ENCODE results near the gene SERPINB8. TPM values are rescaled to one million over a fixed set of nuclear protein-coding genes. Genes with fewer than 3 reads are reported as not detected.

The SERPINB8 gene
- total RNA-seq, 2 experiments from 2014 or later = 1.5 to 2.5 TPM

GRCh38 chr18:63930773-63931354 is 39.0 kb upstream of the SERPINB8 start:
- no peaks in the 10 kb centered on the region for H3K9me2 ChIP-seq (ENCODE audit: insufficient read depth, low read length)
- H4K20me1 ChIP-seq (ENCODE audit: insufficient read depth, low read length) = no peaks in the 10 kb centered on the region
- H3K4me2 ChIP-seq (ENCODE audit: low read length) = no peak overlapping the region
- H3K9me3 ChIP-seq (ENCODE audit: low read length) = no peaks in the 10 kb centered on the region
- H3K4me1 ChIP-seq (ENCODE audit: insufficient read depth, low read length, poor library complexity, severe bottlenecking) = no peaks in the 10 kb centered on the region
- TF ChIP-seq CTCF (conservative IDR thresholded peaks at IDR 0.05; ENCODE audit: low read length) (no peak), EZH2phosphoT487 (IDR thresholded peaks at IDR 0.05; ENCODE audit: borderline replicate concordance, low read depth, low read length) (no peak)
- no peak for DNase-seq (ENCODE audit: low spot score)
- intact Hi-C loops (cut with micrococcal nuclease; ENCODE audit: unreplicated experiment) = no loop called here
- CTCF ChIA-PET (ENCODE audit: unreplicated experiment) = no interaction called here
- POLR2A ChIA-PET = interaction anchor here (1.3 kb wide), 1 partner anchor 28 kb away, joined by 3 read pairs; no protein-coding TSS in a partner anchor
- no TSS peak for BruUV-seq (replicated peaks)
- no peak overlapping the region for H3K4me3 ChIP-seq (ENCODE audit: low read depth, low read length, poor library complexity, severe bottlenecking)
- no peak overlapping the region for H3K27ac ChIP-seq (ENCODE audit: low read depth, low read length, poor library complexity, severe bottlenecking)
- H2AFZ ChIP-seq (ENCODE audit: low read length) = no peak overlapping the region
- H3K36me3 ChIP-seq (ENCODE audit: insufficient read depth, low read length) = no peaks in the 10 kb centered on the region
- no peaks in the 10 kb centered on the region for H3K79me2 ChIP-seq (ENCODE audit: insufficient read depth, low read depth, low read length)

GRCh38 chr18:63936156-63936931 is 33.5 kb upstream of the SERPINB8 start:
- no TSS peak for BruUV-seq (replicated peaks)
- no peaks in the 10 kb centered on the region for H3K9me2 ChIP-seq (ENCODE audit: insufficient read depth, low read length)
- ChIA-PET CTCF (ENCODE audit: unreplicated experiment) (interaction anchor here (0.6 kb wide), 1 partner anchor 459 kb away, joined by 3 read pairs; no protein-coding TSS in a partner anchor), POLR2A (no interaction called here)
- no peaks in the 10 kb centered on the region for H4K20me1 ChIP-seq (ENCODE audit: insufficient read depth, low read length)
- peak overlapping the region; percentile 59 for H3K4me3 ChIP-seq (ENCODE audit: low read depth, low read length, poor library complexity, severe bottlenecking)
- intact Hi-C loops (cut with micrococcal nuclease; ENCODE audit: unreplicated experiment) = no loop called here
- peak overlapping the region; percentile 70 for H3K4me2 ChIP-seq (ENCODE audit: low read length)
- peak; percentile 73 for DNase-seq (ENCODE audit: low spot score)
- no peaks in the 10 kb centered on the region for H3K36me3 ChIP-seq (ENCODE audit: insufficient read depth, low read length)
- peaks cover 4% of the 10 kb centered on the region for H3K4me1 ChIP-seq (ENCODE audit: insufficient read depth, low read length, poor library complexity, severe bottlenecking)
- peak overlapping the region; percentile 90 for H2AFZ ChIP-seq (ENCODE audit: low read length)
- H3K27ac ChIP-seq (ENCODE audit: low read depth, low read length, poor library complexity, severe bottlenecking) = no peak overlapping the region
- H3K79me2 ChIP-seq (ENCODE audit: insufficient read depth, low read depth, low read length) = no peaks in the 10 kb centered on the region
- H3K9me3 ChIP-seq (ENCODE audit: low read length) = no peaks in the 10 kb centered on the region
- TF ChIP-seq EZH2phosphoT487 (IDR thresholded peaks at IDR 0.05; ENCODE audit: borderline replicate concordance, low read depth, low read length) (no peak), CTCF (conservative IDR thresholded peaks at IDR 0.05; ENCODE audit: low read length) (peak; percentile 72)

- no peak overlapping the region for H3K4me3 ChIP-seq (ENCODE audit: low read depth, low read length, poor library complexity, severe bottlenecking)
Measured at GRCh38 chr18:63936932-63937393, 32.9 kb upstream of the SERPINB8 start.

More at GRCh38 chr18:63936932-63937393, 32.9 kb upstream of the SERPINB8 start:
- no peak for TF ChIP-seq CTCF (conservative IDR thresholded peaks at IDR 0.05; ENCODE audit: low read length)
- Histone ChIP-seq H3K9me3 (ENCODE audit: low read length) (no peaks in the 10 kb centered on the region), H3K4me2 (ENCODE audit: low read length) (peak overlapping the region; percentile 70; the same call in 1 of the 2 replicates), H4K20me1 (ENCODE audit: insufficient read depth, low read length) (no peaks in the 10 kb centered on the region), H2AFZ (ENCODE audit: low read length) (no peak overlapping the region; the same call in 1 of the 2 replicates), H3K4me1 (ENCODE audit: insufficient read depth, low read length, poor library complexity, severe bottlenecking) (peaks cover 4% of the 10 kb centered on the region), H3K9me2 (ENCODE audit: insufficient read depth, low read length) (no peaks in the 10 kb centered on the region), H3K79me2 (ENCODE audit: insufficient read depth, low read depth, low read length) (no peaks in the 10 kb centered on the region), H3K36me3 (ENCODE audit: insufficient read depth, low read length) (no peaks in the 10 kb centered on the region), H3K27ac (ENCODE audit: low read depth, low read length, poor library complexity, severe bottlenecking) (no peak overlapping the region)
- DNase-seq (ENCODE audit: low spot score) = no peak
- no TSS peak for BruUV-seq (replicated peaks)
- intact Hi-C loops (cut with micrococcal nuclease; ENCODE audit: unreplicated experiment) = no loop called here
- CTCF ChIA-PET (ENCODE audit: unreplicated experiment) = no interaction called here
- POLR2A ChIA-PET = no interaction called here

Data from OCI-LY7 (cell line).